Stimulated activated CD8-positive, alpha-beta memory T cell treated with anti-CD3 and anti-CD28 coated beads, Interleukin-2, amount 100 ng/mL, for 48 hours (primary cell): Measurements from ENCODE around the gene POLR2J.
A peak's percentile ranks its signal among the peaks of the same experiment; 100 is the strongest.

ENCODE experiments used
- DNase-seq, 2 donors: peaks; one replicate each; pipeline ENCODE4 v3.0.0-alpha.2; 2020; ENCODE audit warnings: low read depth in 2 of 2

Gene POLR2J

GRCh38 chr7:102436118-102436517 lies 42.6 kb downstream of the POLR2J start:
- DNase-seq: no peak

- DNase-seq: no peak
These were observed 44.7 kb downstream of the POLR2J start for GRCh38 chr7:102434039-102434486.

GRCh38 chr7:102433219-102434038 lies 45.3 kb downstream of the POLR2J start, which contains the start of gene ORAI2:
Gene ORAI2 (plus strand): TSS chr7:102433575. CDS start chr7:102438957, 5,382 bp downstream.
- DNase-seq: peak; percentile 81 to 85

DNA sequence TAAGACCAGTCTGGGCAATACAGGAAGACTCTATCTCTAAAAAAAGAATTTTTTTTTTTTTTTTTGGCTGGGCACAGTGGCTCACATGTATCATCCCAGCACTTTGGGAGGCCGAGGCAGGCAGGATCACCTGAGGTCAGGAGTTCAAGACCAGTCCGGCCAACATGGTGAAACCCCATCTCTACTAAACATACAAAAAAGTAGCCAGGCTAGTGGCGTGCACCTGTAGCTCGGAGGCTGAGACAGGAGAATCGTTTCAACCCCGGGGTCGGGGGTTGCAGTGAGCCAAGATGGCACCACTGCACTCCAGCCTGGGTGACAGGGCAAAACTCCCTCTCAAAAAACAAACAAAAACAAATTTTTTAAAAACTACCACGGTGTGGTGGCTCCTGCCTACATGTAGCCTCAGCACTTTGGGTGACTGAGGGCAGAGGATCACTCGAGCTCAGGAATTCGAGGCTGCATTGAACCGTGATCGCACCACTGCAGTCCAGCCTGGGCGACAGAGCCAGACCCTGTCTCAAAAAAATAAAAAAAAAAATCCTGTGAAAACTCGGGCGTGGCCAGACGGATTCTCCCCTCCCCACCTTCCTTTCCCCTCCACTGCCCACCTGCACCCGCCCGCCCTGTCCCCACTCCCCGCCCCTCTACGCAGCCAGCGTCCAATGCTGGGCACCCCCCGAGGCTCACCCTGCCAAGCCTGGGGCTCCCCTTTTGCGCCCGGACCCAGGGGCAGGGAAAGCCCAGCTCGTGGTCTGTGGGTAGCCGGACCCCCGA lies 46.1 kb downstream of the POLR2J start:
- DNase-seq: no peak

- peak in 1 of 2 donors; percentile 20 for DNase-seq
These were observed 47.0 kb downstream of the POLR2J start for GRCh38 chr7:102431617-102432298.

DNA sequence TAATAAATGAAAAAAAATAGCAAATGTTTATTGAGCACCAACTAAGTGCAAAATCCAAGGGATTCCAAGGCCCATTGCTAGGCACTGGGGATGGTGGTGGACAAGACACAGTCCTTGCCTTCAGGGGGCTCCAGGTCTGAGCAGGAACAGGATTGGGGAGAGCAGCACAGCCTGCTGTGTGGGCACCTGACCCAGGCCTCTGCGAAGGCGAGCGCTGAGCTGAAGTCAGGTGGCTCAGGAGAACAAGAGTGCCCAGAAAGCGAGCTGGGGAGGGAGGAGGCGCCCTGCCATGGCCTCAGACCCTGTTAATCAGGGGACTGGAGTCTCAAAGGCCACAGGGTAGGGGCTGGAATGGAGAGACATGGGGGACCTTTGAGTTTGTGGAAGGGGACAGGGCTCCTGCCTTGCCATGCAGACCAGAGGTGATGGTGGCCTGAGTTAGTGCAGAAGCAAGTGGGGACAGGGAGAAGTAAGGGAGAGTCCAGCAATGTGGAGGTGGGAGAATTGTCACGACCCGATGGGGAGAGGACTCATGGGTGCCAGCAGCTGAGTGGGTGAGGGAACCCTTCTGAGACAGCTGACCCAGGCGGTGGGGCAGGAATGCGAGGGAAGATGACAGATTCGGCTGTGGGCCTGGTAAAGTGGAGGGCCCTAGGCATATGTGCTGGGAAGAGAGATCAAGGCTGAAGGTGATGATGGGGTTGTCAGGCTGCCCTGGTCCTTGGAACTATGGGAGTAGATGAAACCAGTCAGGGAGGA lies 49.4 kb downstream of the POLR2J start:
- no peak for DNase-seq

DNA sequence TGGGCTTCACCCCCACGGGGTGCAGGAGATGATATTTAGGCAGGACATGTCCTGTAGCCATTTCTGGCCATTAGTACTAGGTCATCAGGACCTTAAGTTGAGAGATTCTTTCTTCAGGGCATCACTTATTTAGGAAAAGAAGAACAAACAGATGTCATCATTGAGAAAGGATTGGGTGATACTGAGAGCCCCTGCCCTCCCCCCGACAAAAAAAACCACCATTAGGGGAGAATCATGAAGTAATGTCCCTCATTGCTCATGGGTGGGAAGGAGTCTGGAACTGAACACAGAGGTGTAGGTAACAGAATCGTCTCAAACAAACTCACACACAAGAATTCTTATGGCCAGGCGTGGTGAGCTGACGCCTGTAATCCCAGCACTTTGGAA lies 51.7 kb downstream of the POLR2J start:
- no peak for DNase-seq

DNA sequence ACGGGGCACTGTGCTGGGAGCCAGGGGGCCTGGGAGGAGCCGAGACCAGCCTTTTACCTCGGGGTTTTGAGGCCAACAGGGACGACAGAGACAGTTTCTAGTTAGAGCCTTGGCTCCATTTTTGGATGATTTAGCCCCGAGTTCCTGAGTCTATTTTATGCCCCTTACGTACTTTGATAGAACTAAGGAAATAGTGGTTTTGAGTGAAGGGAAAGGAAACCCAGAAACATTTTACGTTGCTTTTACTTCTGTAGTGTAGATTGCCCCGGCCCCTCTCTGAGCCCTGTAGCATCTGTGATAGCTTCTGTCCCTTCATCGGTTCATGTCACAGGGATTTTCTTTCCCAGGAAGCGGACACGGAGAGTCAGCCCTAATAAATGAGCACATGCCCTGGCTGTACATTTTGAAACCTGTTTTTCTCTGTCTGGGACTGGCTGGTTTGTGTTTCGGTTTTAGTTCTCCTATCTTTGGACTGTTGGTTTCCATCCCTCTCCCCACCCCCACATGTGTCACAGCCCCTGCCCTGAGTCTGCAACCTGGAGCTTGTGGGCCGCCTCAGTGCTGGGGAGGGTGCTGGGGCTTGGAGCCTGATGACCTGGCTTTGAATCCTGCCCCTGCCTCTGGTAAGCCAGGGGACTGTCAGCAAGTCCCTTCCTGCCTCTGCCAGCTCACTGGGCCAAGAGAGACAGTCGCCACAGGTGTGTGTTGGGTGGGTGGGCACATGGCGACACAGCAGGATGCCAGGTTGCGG lies 52.3 kb downstream of the POLR2J start:
- peak; percentile 60 to 69 for DNase-seq

DNA sequence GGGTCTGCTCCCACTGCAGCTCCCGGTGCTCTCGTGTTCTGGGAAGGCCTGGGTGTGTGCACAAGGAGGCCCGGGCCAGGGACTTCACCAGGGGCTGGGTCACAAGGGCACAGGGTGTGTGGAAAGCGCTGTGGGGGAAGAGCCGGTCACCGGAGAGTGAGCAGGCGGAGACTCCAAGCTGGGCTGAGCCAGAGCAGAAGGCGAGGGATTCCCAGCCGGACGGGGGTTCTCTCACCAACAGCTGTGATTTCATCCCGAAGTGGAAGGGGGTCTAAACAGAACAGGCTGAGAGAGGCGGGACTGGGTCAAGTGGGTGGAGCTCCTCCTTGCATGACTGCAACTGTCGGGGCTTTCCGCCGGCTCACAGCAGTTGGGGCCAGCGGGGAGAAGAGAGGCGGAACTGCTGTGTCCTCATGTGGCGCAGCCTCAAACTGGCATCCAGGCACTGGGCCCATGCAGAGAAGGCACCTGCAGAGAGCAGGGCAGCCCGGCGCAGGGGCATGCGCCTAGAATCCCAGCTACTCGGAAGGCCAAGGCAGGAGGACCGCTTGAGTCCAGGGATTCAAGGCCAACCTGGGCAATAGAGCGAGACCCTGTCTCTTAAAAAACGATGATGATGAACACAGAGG lies 53.0 kb downstream of the POLR2J start:
- peak; percentile 74 to 76 for DNase-seq

DNA sequence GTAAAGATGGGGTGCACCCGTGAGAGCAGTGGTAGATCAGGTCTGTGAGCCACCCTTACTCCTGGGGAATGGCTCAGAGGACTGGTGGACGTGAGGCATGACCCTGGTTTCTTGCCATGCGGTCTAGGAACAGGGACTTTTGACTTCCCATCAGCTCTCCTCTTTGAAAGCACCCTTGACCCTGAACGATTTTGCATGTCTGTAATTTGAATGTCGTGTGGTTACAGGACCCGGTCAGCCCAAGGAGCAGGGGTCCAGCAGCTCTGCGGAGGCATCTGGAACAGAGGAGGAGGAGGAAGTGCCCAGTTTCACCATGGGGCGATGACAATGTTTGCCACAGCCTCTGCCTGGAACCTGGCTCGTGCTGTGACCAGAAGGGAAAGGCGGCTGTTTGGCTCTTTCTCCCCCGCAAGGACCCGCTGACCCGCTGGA lies 53.9 kb downstream of the POLR2J start:
- no peak for DNase-seq

DNA sequence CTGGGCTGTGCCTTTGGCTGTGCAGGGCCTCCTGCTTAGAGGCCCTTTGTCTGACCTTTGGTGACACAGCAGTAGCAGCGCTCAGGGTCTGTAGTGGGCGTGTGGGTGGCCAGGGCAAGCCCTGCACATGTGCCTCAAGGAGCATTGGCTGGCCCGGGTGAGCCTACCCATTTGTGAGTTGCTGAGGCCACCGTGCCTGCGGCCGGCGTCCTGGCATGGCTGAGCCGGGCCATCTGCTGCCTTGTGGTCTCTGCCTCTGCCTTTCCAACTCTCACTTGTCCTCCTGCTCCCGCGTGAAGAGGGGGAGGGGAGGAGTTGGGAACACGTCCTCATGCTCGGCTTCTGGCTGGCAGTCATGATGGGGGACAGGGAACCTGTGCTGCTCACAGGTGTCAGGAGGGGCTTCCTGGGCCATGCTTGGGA lies 54.6 kb downstream of the POLR2J start:
- no peak for DNase-seq
